ENCODE data around the gene YTHDC2.
"Not testable (repeated sequence)": the region's sequence is repeated elsewhere in the genome, so short reads cannot be mapped to it uniquely, and the experiment has no call there.

The YTHDC2 gene

DNA sequence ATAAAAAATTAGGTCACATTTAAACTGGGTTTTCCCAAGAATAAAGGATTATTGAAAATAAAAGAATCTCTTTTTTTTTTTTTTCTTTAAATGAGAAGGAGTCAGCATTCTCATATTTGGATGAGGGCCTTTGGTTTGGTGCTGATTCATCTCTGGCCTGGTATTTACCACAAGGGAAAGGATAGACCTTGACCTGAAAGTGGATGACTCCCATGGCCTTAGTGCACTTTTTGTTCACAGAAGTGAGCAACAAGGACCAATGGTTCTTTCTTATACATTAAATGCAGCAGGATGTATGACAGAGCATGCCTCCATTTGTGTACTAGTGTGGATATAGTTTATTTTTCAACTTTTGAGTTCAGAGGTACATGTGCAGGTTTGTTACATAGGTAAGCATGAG, 6.9 kb downstream of the YTHDC2 start:
- DNase-seq (ENCODE audit: low spot score), result peak; percentile 54

DNA sequence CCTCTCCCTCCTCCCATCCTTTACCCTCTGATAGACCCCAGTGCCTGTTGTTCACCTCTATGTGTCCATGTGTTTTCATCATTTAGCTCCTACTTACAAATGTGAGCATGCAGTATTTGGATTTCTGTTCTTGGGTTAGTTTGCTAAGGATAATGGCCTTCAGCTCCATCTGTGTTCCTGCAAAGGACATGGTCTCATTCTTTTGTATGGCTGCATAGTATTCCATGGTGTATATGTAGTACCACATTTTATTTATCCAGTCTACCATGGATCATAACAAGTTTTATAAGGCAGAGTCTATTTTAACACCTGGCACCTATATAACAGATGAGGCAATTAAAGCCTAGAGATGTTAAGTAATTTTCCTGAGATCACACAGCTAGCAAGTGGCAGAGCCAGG, 7.4 kb downstream of the YTHDC2 start:
- DNase-seq (ENCODE audit: low spot score), result no peak

DNA sequence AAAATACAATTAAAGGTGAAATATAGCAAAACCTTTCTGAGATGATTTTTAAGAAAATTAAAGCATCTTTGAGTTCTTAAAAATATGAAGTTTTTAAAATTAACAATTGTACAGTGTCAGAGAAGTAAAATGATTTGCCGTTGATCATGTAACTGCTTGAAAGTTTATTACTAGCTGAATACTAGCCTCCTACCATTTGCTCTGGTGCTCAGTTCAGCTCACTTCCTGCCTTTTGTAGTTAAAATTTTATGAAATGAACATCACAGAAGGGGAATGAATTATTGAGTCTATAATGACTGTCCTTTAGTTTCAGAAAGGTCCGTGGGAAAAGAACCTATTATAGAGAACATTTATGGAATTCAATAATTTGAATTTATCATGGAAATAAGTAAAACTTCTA, 9.7 kb downstream of the YTHDC2 start:
- DNase-seq (ENCODE audit: low spot score), result no peak

DNA sequence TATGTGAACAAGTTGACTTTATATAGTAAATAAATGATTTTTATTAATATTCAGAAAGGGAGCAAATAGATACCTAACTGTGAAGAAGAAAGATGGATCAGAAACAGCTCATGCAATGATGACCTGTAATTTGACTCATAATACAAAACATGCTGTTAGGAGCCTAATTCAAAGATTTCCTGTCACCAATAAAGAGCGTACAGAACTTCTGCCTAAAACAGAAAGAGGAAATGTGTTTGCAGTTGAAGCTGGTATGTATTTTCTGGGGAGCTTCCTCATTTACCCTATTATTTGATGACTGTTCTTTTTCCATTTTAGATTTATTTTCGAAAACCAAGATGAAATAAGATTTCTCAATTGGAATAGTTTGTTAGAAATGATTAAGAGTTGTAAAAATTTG, 11.4 kb downstream of the YTHDC2 start:
- no peak for DNase-seq (ENCODE audit: low spot score)

DNA sequence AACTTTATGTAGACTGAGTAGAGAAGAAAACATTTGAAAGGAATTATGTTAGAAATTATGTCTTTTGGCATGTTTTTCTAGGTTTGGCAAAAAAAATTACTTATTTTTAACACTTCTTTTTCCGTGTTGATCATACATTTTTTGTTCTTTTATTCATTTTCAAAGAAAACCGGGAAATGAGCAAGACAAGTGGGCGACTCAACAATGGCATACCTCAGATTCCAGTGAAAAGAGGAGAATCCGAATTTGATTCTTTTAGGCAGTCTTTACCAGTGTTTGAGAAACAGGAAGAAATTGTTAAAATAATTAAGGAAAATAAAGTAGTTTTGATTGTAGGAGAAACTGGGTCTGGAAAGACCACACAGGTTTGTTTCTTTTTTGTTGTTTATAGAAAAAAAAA, 12.9 kb downstream of the YTHDC2 start:
- no peak for DNase-seq (ENCODE audit: low spot score)

DNA sequence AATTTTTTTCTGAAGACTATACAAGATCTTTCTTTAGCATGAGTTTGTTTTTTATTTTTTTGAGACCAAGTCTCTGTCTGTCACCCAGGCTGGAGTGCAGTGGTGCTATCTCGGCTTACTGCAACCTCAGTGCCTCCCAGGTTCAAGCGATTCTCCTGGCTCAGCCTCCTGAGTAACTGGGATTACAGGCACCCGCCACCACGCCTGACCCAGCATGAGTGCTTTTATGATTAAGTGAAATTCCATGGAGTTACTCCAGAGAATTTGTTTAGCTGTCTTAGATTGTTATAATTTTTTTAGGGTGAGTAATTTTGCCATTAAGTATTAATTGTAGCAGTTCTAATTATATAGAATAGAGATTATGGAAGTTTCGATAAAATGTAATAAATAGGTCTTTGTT, 14.3 kb downstream of the YTHDC2 start:
- no peak for DNase-seq (ENCODE audit: low spot score)

DNA sequence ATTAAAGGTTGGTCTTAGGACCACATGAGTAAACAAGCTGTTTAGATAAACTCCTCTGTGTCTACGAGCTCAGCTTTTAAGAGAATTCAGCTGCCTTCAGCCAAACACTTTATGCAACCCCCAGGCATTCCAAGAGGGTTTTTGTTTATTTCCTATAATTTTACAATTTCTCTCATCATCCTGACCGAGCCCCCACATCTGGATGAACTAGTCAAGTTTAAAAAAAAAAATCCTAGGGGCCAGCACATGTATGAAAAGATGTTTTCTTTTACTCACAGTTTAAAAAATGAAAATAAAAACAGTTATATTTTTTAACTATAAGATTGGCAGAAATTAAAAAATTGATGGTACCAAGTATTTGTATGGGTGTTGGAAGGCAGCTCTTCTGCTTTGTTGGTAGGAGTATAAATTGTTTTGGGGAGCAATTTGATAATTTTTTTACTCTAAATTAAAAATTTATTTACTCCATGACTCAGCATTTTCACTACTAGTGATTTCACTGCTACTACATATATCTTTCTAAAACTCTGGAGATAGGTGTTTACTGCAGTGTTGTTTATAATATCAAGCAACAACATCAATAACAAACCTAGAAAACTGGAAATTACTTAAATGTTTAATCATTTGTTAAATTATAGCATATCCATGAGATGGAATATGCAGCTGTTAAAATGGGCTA, 18.1 kb downstream of the YTHDC2 start:
- no peak for DNase-seq (ENCODE audit: low spot score)

DNA sequence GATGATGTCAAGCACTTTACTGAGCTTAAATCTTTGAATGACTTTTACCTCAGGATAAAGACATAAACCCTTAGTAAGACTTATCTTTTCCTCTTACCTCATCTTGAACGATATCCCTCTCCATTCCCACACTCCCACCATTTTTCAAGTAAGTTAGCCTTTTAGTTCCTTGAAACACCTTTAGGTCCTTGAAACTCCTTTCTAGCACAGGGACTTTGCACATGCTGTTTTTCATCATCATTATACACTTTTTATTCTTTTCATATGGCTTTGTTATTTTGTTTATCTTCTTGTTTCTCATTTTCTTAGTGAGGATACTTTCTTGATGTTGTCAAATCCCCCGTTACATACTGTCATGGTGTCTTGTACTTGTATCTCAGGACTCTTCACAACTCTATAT, 24.8 kb downstream of the YTHDC2 start:
- no peak for DNase-seq (ENCODE audit: low spot score)

DNA sequence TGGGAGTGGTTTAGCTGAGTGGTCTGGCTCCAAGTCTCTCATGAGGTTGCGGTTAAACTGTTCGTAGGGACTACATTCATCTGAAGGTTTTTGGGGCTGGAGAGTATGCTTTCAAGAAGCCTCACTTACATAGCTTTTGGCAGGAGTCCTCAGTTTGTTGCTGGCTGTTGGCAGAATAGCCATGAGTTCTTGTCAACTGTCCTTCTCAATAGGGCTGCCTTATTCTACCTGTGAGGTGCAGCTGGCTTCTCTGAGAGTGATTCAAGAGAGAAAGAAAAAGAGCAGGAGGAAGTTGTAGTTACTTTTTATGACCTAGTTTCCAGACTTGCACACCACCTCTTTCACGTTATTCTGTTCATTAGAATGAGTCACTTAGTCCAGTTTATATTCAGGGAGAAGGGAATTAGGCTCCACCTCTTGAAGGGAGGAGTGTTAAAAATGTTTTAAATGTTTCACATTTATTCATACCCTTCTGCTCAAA, 33.2 kb downstream of the YTHDC2 start:
- DNase-seq (ENCODE audit: low spot score), result peak; percentile 65

DNA sequence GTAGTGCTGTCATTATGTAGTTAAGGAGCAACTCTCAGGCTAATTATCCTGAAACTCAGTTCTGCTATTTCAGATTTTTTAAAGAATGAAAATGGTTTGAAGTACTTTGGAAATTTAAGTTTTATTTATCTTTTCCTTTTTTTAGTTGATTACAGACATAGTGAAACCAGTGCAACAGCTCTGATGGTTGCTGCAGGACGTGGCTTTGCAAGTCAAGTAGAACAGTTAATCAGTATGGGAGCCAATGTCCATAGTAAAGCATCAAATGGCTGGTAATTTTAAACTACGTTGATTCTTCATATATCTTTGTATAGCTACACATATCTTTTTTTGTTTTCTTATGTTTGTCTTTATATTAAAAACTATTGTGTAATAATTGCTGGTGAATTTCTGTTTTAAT, 34.9 kb downstream of the YTHDC2 start:
- DNase-seq (ENCODE audit: low spot score), result no peak

DNA sequence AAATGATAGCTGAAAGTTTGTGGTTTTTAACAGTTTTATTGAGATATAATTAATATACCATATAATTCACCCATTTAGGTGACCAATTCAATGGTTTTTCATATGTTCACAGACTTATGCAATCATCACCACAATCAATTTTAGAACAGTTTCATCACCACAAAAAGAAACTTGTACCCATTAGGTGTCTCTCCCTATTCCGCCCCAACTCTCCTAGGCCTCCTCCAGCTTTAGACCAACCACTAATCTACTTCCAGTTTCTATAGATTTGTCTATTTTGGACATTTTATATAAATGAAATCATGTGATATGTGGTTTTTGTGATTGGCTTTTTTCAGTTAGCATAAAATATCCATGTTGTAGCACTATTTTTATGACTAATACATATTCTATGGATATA, 38.6 kb downstream of the YTHDC2 start:
- DNase-seq (ENCODE audit: low spot score), result no peak

DNA sequence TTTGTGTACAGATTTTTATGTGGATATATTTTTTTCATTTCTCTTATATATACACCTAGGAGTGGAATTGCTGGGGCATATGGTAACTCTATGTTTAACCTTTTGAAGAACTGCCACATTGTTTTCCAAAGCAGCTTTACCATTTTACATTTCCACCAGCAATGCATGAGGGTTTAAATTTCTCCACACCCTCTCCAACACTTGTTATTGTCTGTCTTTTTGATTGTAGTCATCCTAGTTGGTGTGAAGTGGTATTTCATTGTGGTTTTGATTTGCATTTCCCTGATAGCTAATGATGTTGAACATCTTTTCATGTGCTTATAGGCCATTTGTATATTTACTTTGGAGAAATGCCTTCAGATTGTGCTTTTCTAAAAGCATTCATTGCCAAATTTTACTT, 39.1 kb downstream of the YTHDC2 start:
- no peak for DNase-seq (ENCODE audit: low spot score)

DNA sequence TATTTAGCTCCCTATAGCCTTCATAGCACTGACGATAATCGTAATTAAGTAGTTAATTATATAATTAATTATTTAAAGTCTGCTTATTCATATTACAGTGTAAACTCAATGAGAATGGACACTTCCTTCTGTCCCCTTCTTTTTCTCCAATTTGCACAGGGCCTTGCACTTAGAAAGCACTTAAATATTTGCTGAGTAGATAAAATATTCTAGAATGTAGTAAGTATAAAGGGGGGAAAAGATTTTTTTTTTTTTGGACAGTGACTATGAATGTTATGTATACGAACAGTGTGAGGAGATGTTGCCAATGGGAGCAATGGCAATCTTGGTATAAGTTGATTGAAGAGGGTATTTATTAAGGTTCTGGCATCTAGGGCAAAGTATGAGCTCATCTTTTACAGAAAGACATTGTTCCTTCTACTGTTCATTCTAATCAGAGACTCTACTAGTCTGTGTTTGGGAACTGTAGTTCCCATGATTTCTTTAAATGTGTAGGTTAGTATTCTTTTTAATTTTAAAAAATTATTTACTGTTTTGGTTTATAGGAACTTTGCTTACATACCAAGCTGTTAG, 49.4 kb downstream of the YTHDC2 start:
- no peak for DNase-seq (ENCODE audit: low spot score)

DNA sequence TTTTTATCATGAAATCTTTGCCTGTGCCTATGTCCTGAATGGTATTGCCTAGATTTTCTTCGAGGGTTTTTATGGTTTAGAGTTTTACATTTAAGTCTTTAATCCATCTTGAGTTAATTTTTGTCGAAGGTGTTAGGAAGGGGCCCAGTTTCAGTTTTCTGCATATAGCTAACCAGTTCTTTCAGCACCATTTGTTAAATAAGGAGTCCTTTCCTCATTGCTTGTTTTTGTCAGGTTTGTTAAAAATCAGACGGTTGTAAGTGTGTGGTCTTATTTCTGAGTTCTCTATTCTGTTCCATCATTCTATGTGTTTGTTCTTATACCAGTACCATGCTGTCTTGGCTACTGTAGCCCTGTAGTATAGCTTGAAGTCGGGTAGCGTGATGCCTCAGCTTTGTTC, 55.9 kb downstream of the YTHDC2 start:
- no peak for DNase-seq (ENCODE audit: low spot score)

DNA sequence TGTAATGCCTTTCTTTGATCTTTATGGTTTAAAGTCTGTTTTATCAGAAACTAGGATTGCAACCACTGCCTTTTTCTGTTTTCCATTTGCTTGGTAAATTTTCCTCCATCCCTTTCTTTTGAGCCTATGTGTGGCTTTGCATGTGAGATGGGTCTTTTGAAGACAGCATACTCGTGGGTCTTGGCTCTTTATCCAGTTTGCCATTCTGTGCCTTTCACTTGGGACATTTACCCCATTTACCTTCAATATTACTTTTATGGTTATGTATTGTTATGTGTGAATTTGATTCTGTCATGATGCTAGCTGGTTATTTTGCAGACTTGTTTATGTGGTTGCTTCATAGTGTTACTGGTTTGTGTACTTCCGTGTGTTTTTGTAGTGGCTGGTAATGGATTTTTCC, 59.2 kb downstream of the YTHDC2 start:
- no peak for DNase-seq (ENCODE audit: low spot score)

DNA sequence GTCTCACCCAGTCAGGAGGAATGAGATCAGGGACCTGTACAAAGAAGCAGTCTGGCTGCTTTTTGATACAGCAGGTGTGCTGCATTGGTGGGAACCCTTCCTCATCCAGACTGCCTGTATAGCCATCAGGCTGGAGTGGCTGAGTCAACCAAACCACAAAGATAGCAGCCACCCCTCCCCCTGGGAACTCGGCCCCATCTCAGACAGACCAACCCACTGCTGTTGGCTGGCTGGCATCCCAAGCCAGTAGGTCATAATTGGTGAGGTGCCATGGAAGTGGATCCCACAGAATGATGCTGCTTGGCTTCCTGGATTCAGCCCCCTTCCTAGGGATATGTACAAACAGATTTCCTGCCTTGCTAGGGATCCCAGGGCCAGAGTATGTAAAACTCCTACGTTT, 60.9 kb downstream of the YTHDC2 start:
- DNase-seq (ENCODE audit: low spot score), result peak; percentile 86

DNA sequence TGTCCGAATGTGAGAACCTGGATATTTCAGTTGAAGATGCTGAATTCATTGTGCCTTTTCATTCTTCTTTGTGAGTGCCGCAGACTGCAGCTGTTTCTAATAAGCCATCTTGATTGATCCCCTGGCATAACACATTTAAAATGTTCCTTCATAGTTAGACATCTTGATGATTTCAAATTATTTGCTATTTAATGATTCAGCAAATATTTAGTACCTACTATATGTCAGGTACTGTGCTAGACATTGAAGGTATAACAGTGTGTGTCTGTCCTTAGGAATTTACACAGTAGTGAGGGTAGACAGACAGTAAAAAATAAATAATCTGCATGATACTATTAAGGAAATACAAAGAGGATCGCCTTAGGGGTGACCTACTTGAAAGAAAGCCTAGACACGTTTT, 61.6 kb downstream of the YTHDC2 start:
- no peak for DNase-seq (ENCODE audit: low spot score)

DNA sequence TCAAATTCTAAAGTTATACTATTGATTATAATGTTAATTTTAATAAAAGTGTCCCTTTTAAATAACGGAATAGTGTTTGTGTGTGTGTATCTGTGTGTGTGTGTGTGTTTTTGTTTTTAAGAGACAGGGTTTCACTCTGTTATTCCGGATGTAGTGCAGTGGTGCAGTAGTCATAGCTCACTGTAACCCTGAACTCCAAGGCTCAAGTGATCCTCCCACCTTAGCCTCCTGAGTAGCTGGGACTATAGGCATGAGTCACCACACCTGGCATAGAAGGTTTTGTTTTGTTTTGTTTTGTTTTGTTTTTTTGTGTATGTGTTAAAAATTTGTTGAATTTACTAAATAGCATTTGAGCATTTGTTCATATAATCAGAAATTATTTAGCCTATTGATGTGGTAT, 64.6 kb downstream of the YTHDC2 start:
- peak; percentile 7 for DNase-seq (ENCODE audit: low spot score)

DNA sequence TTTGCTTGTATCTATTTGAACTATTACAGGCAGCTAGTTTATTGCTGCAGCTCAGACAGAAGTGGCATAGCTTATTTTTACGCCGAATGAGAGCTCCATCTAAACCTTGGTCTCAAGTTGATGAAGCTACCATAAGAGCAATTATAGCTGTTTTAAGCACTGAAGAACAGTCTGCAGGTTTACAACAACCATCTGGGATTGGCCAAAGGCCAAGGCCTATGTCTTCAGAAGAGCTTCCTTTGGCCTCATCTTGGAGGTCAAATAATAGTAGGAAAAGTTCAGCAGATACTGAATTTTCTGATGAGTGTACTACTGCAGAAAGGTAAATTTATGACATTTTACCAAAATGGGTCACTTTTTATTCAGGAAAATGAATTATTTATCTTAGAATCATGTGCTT, 67.9 kb downstream of the YTHDC2 start:
- no peak for DNase-seq (ENCODE audit: low spot score)

DNA sequence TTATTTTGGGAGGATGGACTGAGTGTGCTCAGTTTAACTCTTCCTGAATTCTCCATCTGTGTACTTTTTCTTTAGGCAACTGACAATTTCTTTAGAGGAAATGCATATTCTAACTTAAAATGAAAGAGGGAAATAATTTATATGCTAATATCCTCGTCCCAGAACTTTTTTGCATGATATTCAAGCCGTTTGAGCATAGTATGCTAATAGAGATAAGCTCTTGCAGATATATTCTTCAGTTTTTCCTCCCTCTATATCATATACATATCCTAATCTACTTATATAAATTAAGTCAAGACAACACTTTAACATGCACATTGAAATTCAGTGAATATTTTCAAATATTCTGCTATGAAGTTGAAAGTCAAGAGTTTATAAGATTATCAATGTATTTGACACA, 84.7 kb downstream of the YTHDC2 start:
- DNase-seq (ENCODE audit: low spot score), result no peak

DNA sequence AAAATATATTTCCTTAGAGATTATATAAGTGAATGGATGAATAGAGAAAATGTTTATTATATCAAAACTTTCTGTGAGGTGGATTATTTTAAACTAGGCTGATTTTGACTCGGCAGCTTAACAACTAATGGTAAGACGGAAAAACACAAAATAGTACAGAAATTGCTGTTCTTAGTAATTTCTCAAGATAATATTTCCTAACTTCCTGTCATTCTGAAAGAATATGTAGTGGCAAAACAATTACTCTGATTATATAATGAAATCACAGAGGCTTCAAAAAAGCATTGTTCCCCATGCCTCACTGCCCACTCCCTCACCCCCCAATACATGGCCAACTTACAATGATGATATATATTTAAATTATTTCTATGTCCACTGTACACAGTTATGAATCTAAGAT, 85.4 kb downstream of the YTHDC2 start:
- no peak for DNase-seq (ENCODE audit: low spot score)

DNA sequence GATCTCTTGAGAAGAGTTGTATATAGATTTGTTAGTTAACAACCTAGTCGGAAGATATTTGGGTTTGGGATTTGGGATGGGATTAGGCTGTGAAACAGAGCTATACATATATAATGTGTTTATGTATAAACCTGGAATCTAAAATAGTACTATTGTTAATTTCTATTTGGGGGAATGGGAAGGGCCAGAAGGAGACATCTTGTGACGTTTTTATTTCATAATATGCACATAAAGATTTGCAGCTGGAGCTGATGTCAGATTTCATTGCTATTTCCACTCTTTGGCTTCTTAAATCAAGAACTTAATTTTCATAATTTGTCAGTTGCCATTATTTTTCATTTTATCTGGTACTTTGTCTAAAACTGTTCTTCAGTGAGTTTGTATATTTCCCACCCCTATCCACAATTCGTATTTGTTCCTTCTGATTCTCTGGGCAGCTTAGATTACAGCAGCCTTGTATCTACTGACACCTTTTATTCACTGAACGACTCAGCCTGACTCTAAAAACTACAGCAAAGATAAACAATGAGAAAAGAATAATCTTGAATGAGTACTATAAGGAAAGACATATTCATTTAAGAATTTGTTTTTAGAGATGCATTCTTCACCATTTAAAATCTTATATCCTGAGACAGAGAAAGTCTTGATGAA, 86.9 kb downstream of the YTHDC2 start:
- DNase-seq (ENCODE audit: low spot score), result no peak

DNA sequence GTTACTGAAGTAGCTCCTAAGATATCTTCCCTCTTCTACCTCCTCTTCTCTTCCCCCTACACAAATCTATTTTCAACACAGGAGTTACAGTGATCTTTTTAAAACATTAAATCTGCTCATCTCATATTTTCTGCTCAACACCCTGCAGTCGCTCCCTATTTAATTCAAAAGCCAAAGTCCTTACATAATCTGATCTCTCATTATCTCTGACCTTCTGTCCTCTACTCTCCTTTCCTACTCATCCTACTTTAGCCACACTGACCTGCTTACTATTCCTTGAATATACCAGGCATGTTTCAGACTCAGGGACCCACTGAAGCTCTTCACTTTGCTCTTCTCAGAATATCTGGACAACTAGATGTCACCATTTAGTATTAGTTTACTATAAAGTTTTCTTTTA, 87.9 kb downstream of the YTHDC2 start:
- DNase-seq (ENCODE audit: low spot score), result no peak

DNA sequence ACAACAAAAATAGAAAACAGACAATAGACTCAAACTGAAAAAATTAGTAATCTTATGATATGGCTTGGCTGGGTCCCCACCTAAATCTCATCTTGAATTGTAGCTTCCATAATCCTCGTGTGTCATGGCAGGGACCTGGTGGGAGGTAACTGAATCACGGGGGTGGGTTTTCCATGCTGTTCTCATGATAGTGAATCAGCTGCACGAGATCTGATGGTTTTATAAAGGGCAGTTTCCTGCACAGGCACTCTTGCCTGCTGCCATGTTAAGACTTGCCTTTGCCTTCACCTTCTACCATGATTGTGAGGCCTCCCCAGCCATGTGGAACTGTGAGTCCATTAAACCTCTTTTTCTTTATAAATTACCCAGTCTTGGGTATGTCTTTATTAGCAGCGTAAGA, 89.8 kb downstream of the YTHDC2 start:
- not testable (repeated sequence) for DNase-seq (ENCODE audit: low spot score)

Measured in kidney tubule cell (primary cell).